B cell (primary cell): ENCODE results near the gene MTMR4. TPM values are rescaled to one million over a fixed set of nuclear protein-coding genes. Genes with fewer than 3 reads are reported as not detected.

Source experiments
- ATAC-seq: fragments of 200-7000 bp; cut with Tn5 transposase; one replicate; pipeline ENCODE4 v1.10.0; 2021; ENCODE audit warnings: low read depth, mild to moderate bottlenecking, moderate number of reproducible peaks, moderate library complexity
- CTCF ChIA-PET: fragments of 350-600 bp; sonication (Branson Sonifier 250); formaldehyde crosslinking; loops from one replicate; lab custom pipeline; 2021; ENCODE audit warnings: antibody characterized with exemption, inconsistent platforms; lab: Charles Lee
- POLR2A ChIA-PET: fragments of 350-600 bp; sonication (Branson Sonifier 250); formaldehyde crosslinking; loops from one replicate; lab custom pipeline; 2021; ENCODE audit warnings: antibody characterized with exemption; lab: Charles Lee
- DNase-seq: peaks from one replicate; pipeline ENCODE4 v3.0.0; 2013
- H2AFZ ChIP-seq: 2 replicates; pipeline ENCODE4 v1.6.1; 2012; ENCODE audit warnings: mild to moderate bottlenecking, low read depth, low read length; ENCODE audit not compliant: insufficient read depth, poor library complexity, severe bottlenecking
- H3K27ac ChIP-seq, 2 donors: 1 replicate in 1 of 2; 2 replicates in 1 of 2; pipeline ENCODE4 v1.5.1; 2012 to 2013; ENCODE audit warnings: low read length in 2 of 2, mild to moderate bottlenecking in 2 of 2, moderate library complexity in 1 of 2
- H3K27me3 ChIP-seq, 4 experiments: fragments of 200-600 bp in 1 of 4; sonication (generic) in 1 of 4; replicated peaks in 1 of 4; 1 replicate in 2 of 4; 2 replicates in 2 of 4; pipeline versions ENCODE4 v1.6.1 to v1.7.0; 2013 to 2016; ENCODE audit warnings: low read length in 3 of 4, mild to moderate bottlenecking in 2 of 4, mixed read lengths in 1 of 4, moderate library complexity in 1 of 4; ENCODE audit not compliant: insufficient read depth in 4 of 4, control insufficient read depth in 3 of 4; ENCODE audit errors: control extremely low read depth in 1 of 4
- H3K36me3 ChIP-seq, 2 experiments: replicated peaks in 1 of 2; 1 replicate in 1 of 2; 2 replicates in 1 of 2; pipeline versions ENCODE4 v1.6.1 to v1.7.1; 2013; ENCODE audit warnings: low read length in 1 of 2; ENCODE audit not compliant: insufficient read depth in 2 of 2, control insufficient read depth in 1 of 2; ENCODE audit errors: control extremely low read depth in 1 of 2, extremely low read depth in 1 of 2
- H3K4me1 ChIP-seq, 2 donors: fragments of 200-600 bp in 1 of 2; sonication (generic) in 1 of 2; 1 replicate in 1 of 2; 2 replicates in 1 of 2; pipeline versions ENCODE4 v1.5.1 to v1.6.1; 2013 to 2017; ENCODE audit warnings: low read length in 2 of 2; ENCODE audit not compliant: control insufficient read depth in 2 of 2, insufficient read depth in 2 of 2
- H3K4me2 ChIP-seq: replicated peaks from 2 replicates; pipeline ENCODE3; 2012; ENCODE audit warnings: mild to moderate bottlenecking, low read depth, low read length; ENCODE audit not compliant: poor library complexity, severe bottlenecking
- H3K4me3 ChIP-seq, 5 experiments: fragments of 200-600 bp in 1 of 5; sonication (generic) in 1 of 5; 1 replicate in 3 of 5; 2 replicates in 2 of 5; pipeline versions ENCODE4 v1.5.1 to v1.7.0; 2011 to 2016; ENCODE audit warnings: low read length in 4 of 5, mild to moderate bottlenecking in 4 of 5, low read depth in 2 of 5, control low read depth in 1 of 5, moderate library complexity in 1 of 5; ENCODE audit not compliant: insufficient read depth in 1 of 5; ENCODE audit errors: control extremely low read depth in 1 of 5, extremely low read depth in 1 of 5
- H3K79me2 ChIP-seq: fragments of 200-600 bp; sonication (generic); one replicate; pipeline ENCODE4 v1.6.0; 2016; ENCODE audit warnings: low read length; ENCODE audit not compliant: control insufficient read depth, insufficient read depth
- H3K9ac ChIP-seq: fragments of 200-600 bp; sonication (generic); 2 replicates; pipeline ENCODE4 v1.6.1; 2017; ENCODE audit warnings: mild to moderate bottlenecking, low read length, moderate library complexity
- H3K9me3 ChIP-seq, 3 donors: one replicate each; pipeline versions ENCODE4 v1.6.1 to v1.7.1; 2013; ENCODE audit warnings: low read length in 2 of 3; ENCODE audit not compliant: control insufficient read depth in 2 of 3, insufficient read depth in 1 of 3; ENCODE audit errors: control extremely low read depth in 1 of 3
- H4K20me1 ChIP-seq: 2 replicates; pipeline ENCODE4 v1.6.0; 2012; ENCODE audit warnings: mild to moderate bottlenecking, low read length; ENCODE audit not compliant: insufficient read depth, control insufficient read depth, poor library complexity, severe bottlenecking
- H3K27ac Mint-ChIP-seq: one replicate; pipeline ENCODE4 v1.8.0; 2021; ENCODE audit warnings: mixed read lengths
- H3K27me3 Mint-ChIP-seq: one replicate; pipeline ENCODE4 v1.8.0; 2021; ENCODE audit warnings: mixed read lengths
- H3K4me1 Mint-ChIP-seq: one replicate; pipeline ENCODE4 v1.8.0; 2021; ENCODE audit warnings: mixed read lengths
- H3K4me3 Mint-ChIP-seq: one replicate; pipeline ENCODE4 v1.8.0; 2021; ENCODE audit warnings: mixed read lengths
- H3K9me3 Mint-ChIP-seq: one replicate; pipeline ENCODE4 v1.8.0; 2022; ENCODE audit warnings: mixed read lengths; ENCODE audit not compliant: insufficient read depth
- CTCF ChIP-seq: fragments of 200-600 bp; IDR thresholded peaks from one replicate; pipeline ENCODE4 v1.8.0; 2022; ENCODE audit warnings: antibody characterized with exemption, mild to moderate bottlenecking
- EZH2 ChIP-seq: IDR thresholded peaks from 2 replicates; pipeline ENCODE4 v1.6.1; 2012; ENCODE audit warnings: borderline replicate concordance, low read depth, mild to moderate bottlenecking, moderate library complexity, low read length; ENCODE audit not compliant: insufficient read depth, poor library complexity, severe bottlenecking
- WGBS: methylation state at CpG from one replicate; pipeline ENCODE4 v1.1.5; 2013; ENCODE audit warnings: missing lambda C conversion rate; ENCODE audit not compliant: insufficient coverage; 5-methylcytosine and 5-hydroxymethylcytosine counted together
- intact Hi-C: fragments of 100-400 bp; cut with micrococcal nuclease; formaldehyde crosslinking; loops from one replicate; pipeline ENCODE4 v1.10.0; 2022
- polyA plus RNA-seq: library from polyadenylated mRNA; depleted of rRNA; stranded (reverse); fragments of >200 nt; gene quantifications from 2 replicates; pipeline ENCODE4 v1.2.3, GENCODE V29; 2012
- total RNA-seq, 2 donors: library from RNA; stranded (reverse); fragments of 120-200 nt in 1 of 2; gene quantifications; 1 replicate in 1 of 2; 2 replicates in 1 of 2; pipeline versions ENCODE4 v1.2.3 to v1.2.4, GENCODE V29; 2013 to 2022

MTMR4 gene
- total and polyA plus RNA-seq, 2 donors (not counting 1 experiment from before 2014, with no cell fraction given) = 35.2 to 84.7 TPM

GRCh38 chr17:58541249-58541648 is 26.8 kb upstream of the MTMR4 start:
- no peaks in the 10 kb centered on the region for H4K20me1 ChIP-seq
- POLR2A ChIA-PET = no interaction called here
- ATAC-seq = no peak
- no CpG with 5 or more reads among the region's 2 CpGs for WGBS
- Mint-ChIP-seq H3K27ac (no peak overlapping the region), H3K27me3 (peaks cover 18% of the 10 kb centered on the region), H3K9me3 (no peaks in the 10 kb centered on the region), H3K4me3 (no peak overlapping the region), H3K4me1 (no peaks in the 10 kb centered on the region)
- no peaks in the 10 kb centered on the region for H3K4me1 ChIP-seq
- no peak overlapping the region for H3K27ac ChIP-seq
- no peaks in the 10 kb centered on the region for H3K36me3 ChIP-seq
- intact Hi-C loops = no loop called here
- H3K4me2 ChIP-seq = no peak overlapping the region
- no peak overlapping the region for H3K9ac ChIP-seq
- no peaks in the 10 kb centered on the region for H3K79me2 ChIP-seq
- CTCF ChIA-PET = interaction anchor here (0.6 to 1.2 kb wide), 4 partner anchors 10 to 463 kb away, joined by 3 to 5 read pairs (median 3); no protein-coding TSS in a partner anchor
- TF ChIP-seq CTCF = peak; percentile 24
- TF ChIP-seq EZH2 = no peak
- no peak overlapping the region for H2AFZ ChIP-seq
- DNase-seq = no peak
- H3K9me3 ChIP-seq = no peaks in the 10 kb centered on the region
- no peak overlapping the region for H3K4me3 ChIP-seq
- H3K27me3 ChIP-seq = peaks cover 0 to 11% (median 0%) of the 10 kb centered on the region in 4 experiments

GRCh38 chr17:58539698-58540097 is 25.3 kb upstream of the MTMR4 start:
- Histone ChIP-seq H3K27me3 (peaks cover 0 to 19% (median 1%) of the 10 kb centered on the region in 4 experiments), H3K4me2 (no peak overlapping the region), H3K9ac (no peak overlapping the region), H3K36me3 (no peaks in the 10 kb centered on the region), H4K20me1 (no peaks in the 10 kb centered on the region), H3K9me3 (no peaks in the 10 kb centered on the region), H3K4me3 (no peak overlapping the region), H2AFZ (no peak overlapping the region), H3K27ac (no peak overlapping the region), H3K4me1 (no peaks in the 10 kb centered on the region), H3K79me2 (no peaks in the 10 kb centered on the region)
- Mint-ChIP-seq H3K4me3 (no peak overlapping the region), H3K9me3 (no peaks in the 10 kb centered on the region), H3K27me3 (peaks cover 31% of the 10 kb centered on the region), H3K27ac (no peak overlapping the region), H3K4me1 (no peaks in the 10 kb centered on the region)
- ChIA-PET POLR2A (no interaction called here), CTCF (no interaction called here)
- ATAC-seq (no peak), DNase-seq (no peak)
- intact Hi-C loops = no loop called here
- TF ChIP-seq EZH2 (no peak), CTCF (no peak)
